ENCODE data around the gene GADD45G.

The GADD45G gene

DNA sequence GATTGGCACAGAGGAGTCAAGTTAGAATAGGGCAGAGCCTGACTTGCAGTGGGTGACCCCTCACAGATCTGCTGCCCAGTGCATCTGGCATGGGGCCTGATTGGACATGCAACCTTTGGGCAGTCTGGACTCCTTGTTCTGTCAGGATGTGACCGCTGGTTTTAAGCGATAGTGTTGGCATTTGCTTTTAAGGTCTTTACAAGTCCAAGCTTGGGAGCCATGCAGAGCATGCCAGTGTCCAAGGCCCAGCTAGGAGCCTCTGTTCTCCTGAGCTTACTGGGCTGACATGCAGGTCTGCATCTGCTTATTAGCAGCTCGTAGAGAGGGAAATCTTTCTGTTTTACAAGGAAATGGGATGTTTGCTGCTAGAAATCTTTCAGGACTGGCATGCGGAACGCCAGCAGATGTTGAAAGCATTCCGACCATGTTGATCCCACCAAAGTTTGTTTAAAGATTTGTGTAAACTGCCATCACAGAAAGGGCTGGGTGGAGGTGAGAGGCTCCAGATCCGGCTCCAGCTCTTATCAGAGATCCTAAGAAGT is 27.5 kb downstream of the GADD45G start:
- DNase-seq = no peak

GRCh38 chr9:89632736-89633135 is 27.9 kb downstream of the GADD45G start:
- DNase-seq = no peak

- no peak for DNase-seq
Measured at GRCh38 chr9:89633404-89633803, 28.6 kb downstream of the GADD45G start.

- DNase-seq = no peak
Measured at GRCh38 chr9:89633920-89634319, 29.1 kb downstream of the GADD45G start.

GRCh38 chr9:89634995-89635742 is 30.4 kb downstream of the GADD45G start:
- no peak for DNase-seq

DNA sequence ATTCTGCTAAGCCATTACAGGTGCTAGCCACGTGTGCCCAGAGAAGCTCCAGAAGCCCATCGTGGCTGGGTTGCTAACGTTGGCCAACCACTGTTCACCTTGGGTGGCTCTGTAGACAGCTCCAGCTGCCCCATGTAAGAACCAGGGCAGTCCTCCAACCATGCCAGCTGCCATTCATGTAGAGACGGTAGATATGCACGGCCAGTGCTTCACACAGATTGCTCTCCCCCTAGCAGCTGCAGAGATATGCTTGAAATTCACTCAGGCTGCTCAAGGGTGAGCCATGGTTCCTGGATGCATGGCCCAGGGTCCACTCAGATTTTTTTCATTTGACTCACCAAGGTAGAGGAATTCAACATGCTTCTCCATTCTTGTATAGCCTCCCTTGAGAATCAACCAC is 31.0 kb downstream of the GADD45G start:
- no peak for DNase-seq

DNA sequence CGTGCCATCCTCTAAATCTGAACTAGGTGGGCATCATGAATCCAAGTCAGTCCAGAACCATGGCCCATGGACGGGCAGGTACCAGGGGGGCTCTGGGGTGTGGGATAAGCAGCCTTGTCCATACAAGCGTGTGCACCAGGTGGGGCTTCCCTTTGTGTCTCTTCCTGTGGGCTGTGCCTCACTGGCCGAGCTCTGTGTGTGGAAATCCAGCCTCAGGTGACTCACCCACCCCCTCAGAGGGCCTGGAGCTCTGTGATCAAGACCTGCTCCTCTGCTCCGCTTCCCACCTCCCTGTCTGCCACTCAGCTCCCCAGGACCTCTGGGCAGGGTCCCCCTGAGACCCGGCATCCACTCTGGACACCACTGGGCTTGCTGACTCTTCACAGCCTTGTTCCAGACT is 33.0 kb downstream of the GADD45G start:
- no peak for DNase-seq

- DNase-seq = no peak
Measured at GRCh38 chr9:89638359-89638758, 33.5 kb downstream of the GADD45G start.

GRCh38 chr9:89638893-89639292 is 34.1 kb downstream of the GADD45G start:
- no peak for DNase-seq

DNA sequence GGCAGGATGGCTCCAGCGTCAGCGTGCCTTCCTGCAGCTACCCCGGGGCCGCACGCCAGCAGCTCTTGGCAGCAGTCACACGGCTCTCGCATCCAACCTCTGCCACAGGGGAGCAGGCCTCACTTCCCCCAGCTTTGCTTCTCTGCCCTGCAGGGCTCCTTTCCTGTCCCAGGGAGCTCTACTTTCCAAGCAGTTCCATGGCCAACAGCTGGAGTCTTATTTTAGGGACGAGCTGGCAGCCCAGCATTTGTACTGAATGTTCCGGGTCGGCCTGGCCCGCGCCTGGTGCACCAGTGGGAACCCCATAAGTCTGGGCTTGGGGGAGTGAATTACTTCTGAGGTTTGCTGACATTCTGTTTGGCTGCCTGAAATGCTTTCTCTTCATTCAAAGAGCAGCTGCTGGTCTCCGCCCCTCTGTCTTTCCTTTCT is 34.6 kb downstream of the GADD45G start:
- DNase-seq = no peak

DNA sequence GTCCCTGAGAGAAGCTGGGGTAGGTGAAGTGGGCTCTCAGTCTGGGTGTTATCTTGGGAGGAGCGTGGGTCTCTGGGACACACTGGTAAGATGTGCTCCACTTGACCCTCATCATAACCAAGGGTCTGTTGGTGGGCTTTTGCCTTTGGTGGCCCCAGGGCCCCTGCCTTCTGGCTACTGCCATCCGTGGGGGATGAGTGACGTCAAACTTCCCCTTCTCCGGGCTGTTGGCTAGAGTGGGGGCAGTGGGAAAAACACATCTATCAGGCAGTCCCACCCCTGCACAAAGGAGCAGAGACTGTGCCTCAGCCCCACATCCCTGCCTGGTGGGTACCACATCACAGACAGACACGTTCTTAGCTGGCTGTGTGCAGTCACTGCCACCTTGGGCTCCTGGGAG is 35.1 kb downstream of the GADD45G start:
- no peak for DNase-seq

GRCh38 chr9:89640361-89640760 is 35.5 kb downstream of the GADD45G start:
- peak; percentile 93 for DNase-seq

- DNase-seq = no peak
Measured at GRCh38 chr9:89640801-89641200, 36.0 kb downstream of the GADD45G start.

DNA sequence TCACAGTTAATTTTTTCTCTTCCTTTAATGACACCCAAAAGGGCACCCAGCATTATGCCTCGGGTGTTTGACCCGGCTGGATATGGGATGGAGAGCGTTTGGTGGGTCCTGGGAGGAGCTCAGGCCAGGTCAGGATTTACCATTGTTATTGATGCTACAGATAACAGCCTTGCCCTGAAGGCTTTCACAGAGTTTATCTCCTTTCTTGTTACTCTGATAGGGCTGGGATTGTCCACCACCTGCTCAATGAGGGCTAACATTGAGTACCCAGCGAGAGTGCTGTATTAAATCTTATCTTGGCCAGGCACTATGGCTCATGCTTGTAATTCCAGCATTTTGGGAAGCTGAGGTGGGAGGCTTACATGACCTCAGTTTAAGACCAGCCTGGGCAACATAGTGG is 37.2 kb downstream of the GADD45G start:
- no peak for DNase-seq

DNA sequence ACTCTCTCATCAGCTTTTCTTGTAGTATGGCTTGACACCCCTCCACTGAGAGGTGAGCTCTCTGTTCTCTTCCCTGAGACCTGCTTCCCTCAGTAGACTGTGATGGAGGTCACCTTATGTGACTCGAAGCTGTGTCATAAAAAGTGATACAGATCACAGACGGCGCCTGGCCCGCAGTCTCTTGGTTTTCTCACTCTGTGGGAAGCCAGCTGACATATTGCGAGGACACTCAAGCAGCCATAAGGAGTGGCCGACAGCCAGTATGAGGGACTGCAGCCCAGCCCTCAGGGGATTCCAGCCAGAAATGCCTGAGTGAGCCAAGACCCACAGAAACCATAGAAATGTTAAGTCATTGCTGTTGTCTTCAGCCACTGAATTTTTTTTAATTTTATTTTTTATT is 38.0 kb downstream of the GADD45G start:
- DNase-seq = no peak

GRCh38 chr9:89646189-89646939 is 41.6 kb downstream of the GADD45G start:
- DNase-seq = no peak

GRCh38 chr9:89647366-89648128 is 42.7 kb downstream of the GADD45G start:
- no peak for DNase-seq

DNA sequence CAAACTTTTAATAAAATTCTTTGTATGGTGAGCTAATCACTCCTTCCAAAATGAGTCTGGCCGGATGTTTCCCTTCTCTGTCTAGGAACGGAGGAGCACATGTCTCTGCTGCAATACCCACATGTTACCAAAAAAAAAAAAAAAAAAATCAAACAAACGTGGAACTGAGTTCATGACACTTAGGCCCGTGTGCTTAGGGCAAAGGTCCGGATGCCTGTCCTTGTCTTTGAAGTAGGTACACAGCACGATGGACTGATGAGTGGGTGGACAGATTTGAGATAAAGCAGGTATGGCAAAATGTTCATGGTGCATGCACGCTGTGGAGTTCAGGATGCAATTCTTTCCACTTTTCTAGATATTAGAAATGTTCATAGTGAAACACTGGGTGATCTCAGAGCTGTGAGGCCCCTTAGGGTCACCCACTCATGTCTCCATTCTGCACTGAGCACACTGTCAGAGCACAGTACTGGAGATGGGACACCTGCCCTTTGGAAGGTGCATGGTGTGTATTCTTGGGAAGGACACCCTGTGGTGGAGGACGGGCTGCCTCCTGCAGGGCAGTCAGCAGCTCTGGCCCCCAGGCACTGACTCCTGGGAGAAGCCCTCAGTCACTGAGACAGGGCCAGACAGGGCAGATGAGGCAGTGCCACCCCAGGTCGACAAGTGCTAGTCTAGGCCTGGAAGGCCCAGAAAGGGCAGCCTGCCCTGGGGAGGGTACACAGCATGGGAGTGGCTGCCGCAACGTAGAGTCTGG is 43.6 kb downstream of the GADD45G start:
- peak; percentile 44 for DNase-seq

GRCh38 chr9:89649039-89649691 is 44.4 kb downstream of the GADD45G start:
- no peak for DNase-seq

DNA sequence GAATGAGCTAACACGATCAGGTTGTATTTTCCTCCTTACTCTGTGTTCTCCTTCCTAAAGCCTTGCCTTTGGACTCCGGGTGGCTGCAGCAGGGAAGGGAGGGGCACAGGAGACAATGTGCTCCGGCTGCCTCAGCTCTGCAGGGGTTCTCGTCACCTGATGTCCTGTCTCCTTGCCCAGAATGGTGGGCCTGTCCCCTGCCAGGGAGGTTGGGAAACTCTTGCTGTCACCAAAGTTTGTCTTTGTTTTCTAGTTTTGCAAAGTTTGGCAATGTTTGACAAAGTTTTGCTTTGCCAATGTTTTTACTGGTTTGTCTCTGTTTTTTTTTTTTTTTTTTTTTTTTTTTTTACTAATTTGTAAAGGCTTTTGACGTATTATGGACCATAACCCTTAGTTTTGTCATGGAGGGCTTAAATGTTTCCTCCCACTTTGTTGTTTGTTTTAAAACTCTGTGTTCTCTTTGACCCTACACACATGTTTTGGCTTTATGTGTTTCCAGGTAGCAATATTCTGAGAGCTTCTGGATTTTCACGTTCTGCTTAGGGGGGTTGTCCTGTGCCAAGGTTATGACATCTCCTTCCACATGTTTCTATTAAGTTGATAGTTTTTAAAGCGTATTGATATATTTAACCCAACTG is 49.3 kb downstream of the GADD45G start:
- no peak for DNase-seq

All from inflammatory macrophage treated with lipopolysaccharide for 4 hours (primary cell).